Endothelial cell of umbilical vein (primary cell): ENCODE data around the gene HTT.

Experiments
- CTCF ChIP-seq, 2 donors: IDR thresholded peaks; 1 replicate in 1 of 2; 2 replicates in 1 of 2; pipeline ENCODE4 v1.5.1; 2011; ENCODE audit warnings: low read length in 2 of 2, mild to moderate bottlenecking in 2 of 2, moderate library complexity in 2 of 2, control low read depth in 1 of 2, inconsistent platforms in 1 of 2, low read depth in 1 of 2; ENCODE audit not compliant: insufficient read depth in 1 of 2; ENCODE audit errors: extremely low read depth in 1 of 2
- MAX ChIP-seq: IDR thresholded peaks from 2 replicates; pipeline ENCODE4 v1.6.1; 2011; ENCODE audit not compliant: insufficient read depth, insufficient read length

GRCh38 chr4:3283483-3283882, 209.0 kb downstream of the HTT start:
- TF ChIP-seq CTCF (IDR thresholded peaks at IDR 0.05; ENCODE audit: extremely low read depth in 1 of 2, insufficient read depth in 1 of 2, low read depth in 1 of 2, low read length in 2 of 2): no peak
- no peak for TF ChIP-seq MAX
